Mesothelial cell of epicardium (in vitro differentiated cells): ENCODE measurements around the gene RAP1GAP2. TPM values are rescaled to one million over a fixed set of nuclear protein-coding genes. Genes with fewer than 3 reads are reported as not detected.
A peak's percentile ranks its signal among the peaks of the same experiment; 100 is the strongest.

ENCODE experiments used
- DNase-seq, 2 experiments: peaks; one replicate each; pipeline ENCODE4 v3.0.0; 2021; ENCODE audit warnings: low spot score in 2 of 2; ENCODE audit not compliant: unreplicated experiment in 2 of 2
- H3K27ac Mint-ChIP-seq: 2 replicates; pipeline ENCODE4 v1.8.0; 2021; ENCODE audit warnings: mixed read lengths
- H3K27me3 Mint-ChIP-seq: 2 replicates; pipeline ENCODE4 v1.8.0; 2021; ENCODE audit warnings: low read depth, mixed read lengths
- H3K36me3 Mint-ChIP-seq: 2 replicates; pipeline ENCODE4 v1.8.0; 2021; ENCODE audit warnings: mixed read lengths
- H3K4me1 Mint-ChIP-seq: 2 replicates; pipeline ENCODE4 v1.8.0; 2021; ENCODE audit warnings: mixed read lengths
- H3K4me3 Mint-ChIP-seq: 2 replicates; pipeline ENCODE4 v1.8.0; 2021; ENCODE audit warnings: mild to moderate bottlenecking, moderate library complexity, mixed read lengths
- H3K9me3 Mint-ChIP-seq: 2 replicates; pipeline ENCODE4 v1.8.0; 2021; ENCODE audit warnings: mixed read lengths
- total RNA-seq: library from RNA; stranded (reverse); gene quantifications from 3 replicates; pipeline ENCODE4 v1.2.1, GENCODE V29; 2021
- TF ChIP-seq, protein P1 (sequence below): fragments of 200-600 bp; sonication (generic); IDR thresholded peaks from one replicate; pipeline ENCODE4 v1.5.0; 2021; ENCODE audit warnings: antibody characterized with exemption; ENCODE audit not compliant: unreplicated experiment

The RAP1GAP2 gene
- total RNA-seq, 1 donor from 2014 or later, result 7.1 TPM

DNA sequence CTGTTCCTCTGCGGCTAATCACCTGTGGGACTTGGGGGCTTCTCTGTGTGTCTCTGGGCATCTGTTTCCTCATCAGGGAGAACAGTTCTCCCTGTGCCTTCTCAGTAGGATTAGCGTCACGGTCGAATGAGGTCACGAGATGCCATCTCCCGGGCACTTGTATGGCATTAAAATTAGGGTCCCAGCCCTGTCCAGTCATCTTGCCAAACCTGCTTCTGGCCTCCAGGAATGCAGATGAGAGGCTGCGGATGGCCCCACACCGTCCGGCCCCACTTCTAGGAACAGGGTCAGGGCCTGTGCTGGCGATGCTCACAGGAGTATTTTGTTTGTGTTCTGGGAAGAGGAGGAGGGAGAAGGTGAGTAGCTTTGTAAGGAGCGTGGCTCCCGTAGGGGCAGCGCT, 208.7 kb downstream of the RAP1GAP2 start:
- H3K27ac Mint-ChIP-seq, result peak overlapping the region; percentile 86
- H3K4me1 Mint-ChIP-seq, result peaks cover 39% of the 10 kb centered on the region
- H3K4me3 Mint-ChIP-seq, result no peak overlapping the region
- H3K27me3 Mint-ChIP-seq, result no peaks in the 10 kb centered on the region
- TF ChIP-seq, protein P1, sequence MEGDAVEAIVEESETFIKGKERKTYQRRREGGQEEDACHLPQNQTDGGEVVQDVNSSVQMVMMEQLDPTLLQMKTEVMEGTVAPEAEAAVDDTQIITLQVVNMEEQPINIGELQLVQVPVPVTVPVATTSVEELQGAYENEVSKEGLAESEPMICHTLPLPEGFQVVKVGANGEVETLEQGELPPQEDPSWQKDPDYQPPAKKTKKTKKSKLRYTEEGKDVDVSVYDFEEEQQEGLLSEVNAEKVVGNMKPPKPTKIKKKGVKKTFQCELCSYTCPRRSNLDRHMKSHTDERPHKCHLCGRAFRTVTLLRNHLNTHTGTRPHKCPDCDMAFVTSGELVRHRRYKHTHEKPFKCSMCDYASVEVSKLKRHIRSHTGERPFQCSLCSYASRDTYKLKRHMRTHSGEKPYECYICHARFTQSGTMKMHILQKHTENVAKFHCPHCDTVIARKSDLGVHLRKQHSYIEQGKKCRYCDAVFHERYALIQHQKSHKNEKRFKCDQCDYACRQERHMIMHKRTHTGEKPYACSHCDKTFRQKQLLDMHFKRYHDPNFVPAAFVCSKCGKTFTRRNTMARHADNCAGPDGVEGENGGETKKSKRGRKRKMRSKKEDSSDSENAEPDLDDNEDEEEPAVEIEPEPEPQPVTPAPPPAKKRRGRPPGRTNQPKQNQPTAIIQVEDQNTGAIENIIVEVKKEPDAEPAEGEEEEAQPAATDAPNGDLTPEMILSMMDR, result no peak
- H3K9me3 Mint-ChIP-seq, result no peaks in the 10 kb centered on the region
- no peak for DNase-seq
- H3K36me3 Mint-ChIP-seq, result no peaks in the 10 kb centered on the region

DNA sequence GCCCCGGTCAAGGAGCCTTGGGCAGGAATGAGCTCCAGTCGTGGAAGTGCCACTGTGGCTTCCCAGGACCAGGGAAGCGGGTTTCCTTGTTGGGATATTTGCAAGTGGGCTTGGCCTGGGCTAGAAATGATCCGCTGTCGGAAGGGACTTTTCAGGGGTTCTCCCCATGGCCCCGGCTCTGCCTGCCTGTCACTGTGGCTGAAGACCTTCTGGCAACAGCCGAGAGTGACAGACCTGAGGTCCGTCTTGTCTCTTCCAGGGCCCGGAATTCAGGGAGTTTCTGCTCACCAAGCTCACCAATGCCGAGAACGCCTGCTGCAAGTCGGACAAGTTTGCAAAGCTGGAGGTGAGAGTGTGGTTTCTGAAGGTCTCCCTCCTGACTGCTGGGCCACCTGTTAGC, 209.5 kb downstream of the RAP1GAP2 start:
- DNase-seq, result no peak
- Mint-ChIP-seq H3K27me3 (no peaks in the 10 kb centered on the region), H3K9me3 (no peaks in the 10 kb centered on the region), H3K27ac (no peak overlapping the region), H3K36me3 (no peaks in the 10 kb centered on the region), H3K4me3 (no peak overlapping the region), H3K4me1 (peaks cover 39% of the 10 kb centered on the region)
- TF ChIP-seq, protein P1, result no peak

DNA sequence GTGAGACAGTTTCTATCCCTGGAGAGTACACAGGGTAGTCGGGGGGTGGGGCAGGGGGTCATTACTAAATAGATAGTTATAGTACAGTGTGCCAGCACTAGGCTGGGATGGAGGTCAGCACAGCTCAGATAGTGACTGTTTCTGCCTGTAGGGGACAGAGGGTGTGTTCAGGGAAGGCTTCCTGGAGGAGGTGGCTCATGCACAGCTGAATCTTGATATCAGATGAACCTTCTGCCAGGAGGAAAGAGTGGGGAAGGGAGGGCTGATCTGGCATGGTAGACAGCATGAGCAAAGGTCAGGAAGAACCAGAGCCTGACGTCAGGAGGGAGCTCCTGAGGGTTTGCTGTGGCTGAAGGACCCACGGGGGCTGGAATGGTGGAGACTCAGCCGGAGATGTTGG, 210.6 kb downstream of the RAP1GAP2 start:
- Mint-ChIP-seq H3K27ac (no peak overlapping the region), H3K4me3 (no peak overlapping the region), H3K4me1 (peaks cover 35% of the 10 kb centered on the region), H3K9me3 (no peaks in the 10 kb centered on the region), H3K27me3 (no peaks in the 10 kb centered on the region), H3K36me3 (no peaks in the 10 kb centered on the region)
- TF ChIP-seq, protein P1, result no peak
- no peak for DNase-seq

DNA sequence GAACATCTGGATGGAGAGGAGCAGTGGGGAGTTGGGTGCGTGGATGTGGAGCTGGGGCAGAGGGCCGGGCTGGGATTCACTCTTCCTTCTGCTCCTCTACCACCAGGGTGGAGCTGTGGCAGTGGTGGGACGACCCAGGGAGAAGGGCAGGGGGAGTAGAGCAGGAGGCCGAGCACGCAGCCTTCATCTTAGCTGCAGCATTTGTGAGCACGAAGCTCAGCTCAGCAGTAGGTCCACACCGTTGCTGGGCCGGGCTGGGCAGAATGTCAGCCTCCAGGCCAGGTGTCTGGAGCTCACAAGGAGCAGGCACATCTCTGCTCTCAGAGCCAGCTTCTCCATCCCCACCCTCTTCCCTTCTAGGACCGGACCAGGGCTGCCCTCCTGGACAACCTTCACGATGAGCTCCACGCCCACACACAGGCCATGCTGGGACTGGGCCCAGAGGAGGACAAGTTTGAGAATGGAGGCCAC, 211.4 kb downstream of the RAP1GAP2 start:
- H3K27ac Mint-ChIP-seq, result no peak overlapping the region
- DNase-seq, result no peak
- no peak overlapping the region for H3K4me3 Mint-ChIP-seq
- no peaks in the 10 kb centered on the region for H3K9me3 Mint-ChIP-seq
- no peaks in the 10 kb centered on the region for H3K27me3 Mint-ChIP-seq
- H3K4me1 Mint-ChIP-seq, result peaks cover 27% of the 10 kb centered on the region
- no peaks in the 10 kb centered on the region for H3K36me3 Mint-ChIP-seq
- TF ChIP-seq, protein P1, result no peak

DNA sequence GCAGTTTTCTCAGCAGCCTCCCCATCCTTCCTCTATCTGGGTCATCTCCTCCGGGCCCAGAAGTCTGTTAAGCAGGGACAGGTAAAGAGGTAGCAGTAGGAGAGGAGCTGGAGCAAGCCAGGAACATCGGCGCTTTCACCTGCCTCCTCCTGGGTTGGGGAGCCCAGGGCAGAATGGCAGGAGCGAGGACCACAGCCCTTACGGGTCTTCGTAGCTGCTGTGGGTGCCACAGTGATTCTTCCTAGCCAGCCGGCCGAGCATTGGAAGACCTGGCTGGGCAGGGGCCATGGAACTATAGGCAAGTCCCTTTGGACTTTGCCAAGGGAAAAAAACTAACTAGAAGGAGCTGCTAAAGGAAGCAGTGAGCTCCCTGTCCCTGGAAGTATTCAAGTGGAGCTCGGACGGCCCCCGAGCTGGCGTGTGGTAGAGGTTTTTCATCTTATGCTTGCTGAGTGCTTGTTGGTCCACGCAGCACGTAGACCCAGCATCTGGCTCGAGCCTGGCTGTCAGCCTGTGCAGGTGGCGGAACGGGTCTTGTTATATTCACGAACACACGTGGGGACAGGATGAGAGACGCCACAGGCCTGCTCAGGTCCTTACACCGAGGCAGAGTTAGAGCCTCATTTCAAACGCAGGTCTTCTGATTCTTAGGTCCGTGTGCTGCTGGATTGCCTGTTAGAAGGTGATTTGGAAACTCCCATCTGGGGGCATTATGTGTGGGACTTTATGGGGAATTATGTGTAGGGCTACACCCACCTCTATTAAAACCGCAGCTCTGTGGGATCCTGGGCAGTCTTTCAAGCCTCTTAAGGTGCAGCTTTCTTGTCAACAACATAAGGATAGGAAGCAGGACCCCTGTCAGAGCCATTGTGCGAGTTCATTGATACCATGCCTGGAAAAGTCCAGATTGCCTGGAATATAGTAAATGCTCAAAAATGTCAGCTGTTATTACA, 212.4 kb downstream of the RAP1GAP2 start:
- H3K4me1 Mint-ChIP-seq, result peaks cover 18% of the 10 kb centered on the region
- no peaks in the 10 kb centered on the region for H3K9me3 Mint-ChIP-seq
- DNase-seq, result no peak
- H3K4me3 Mint-ChIP-seq, result no peak overlapping the region
- no peak overlapping the region for H3K27ac Mint-ChIP-seq
- no peaks in the 10 kb centered on the region for H3K27me3 Mint-ChIP-seq
- H3K36me3 Mint-ChIP-seq, result no peaks in the 10 kb centered on the region
- TF ChIP-seq, protein P1, result no peak
